Measurements from ENCODE around the gene VEPH1.

The VEPH1 gene

GRCh38 chr3:157318639-157319288 lies 184.5 kb downstream of the VEPH1 start:
- Mint-ChIP-seq H3K9me3 (no peaks in the 10 kb centered on the region), H3K36me3 (ENCODE audit: low read depth) (no peaks in the 10 kb centered on the region), H3K4me1 (peaks cover 10% of the 10 kb centered on the region), H3K27me3 (ENCODE audit: low read depth, poor library complexity) (peaks cover 6% of the 10 kb centered on the region), H3K4me3 (no peak overlapping the region), H3K27ac (no peak overlapping the region)
- no peak for TF ChIP-seq CTCF (IDR thresholded peaks at IDR 0.05)
- DNase-seq = no peak

- Mint-ChIP-seq H3K9me3 (no peaks in the 10 kb centered on the region), H3K27me3 (ENCODE audit: low read depth, poor library complexity) (peaks cover 6% of the 10 kb centered on the region), H3K27ac (no peak overlapping the region), H3K36me3 (ENCODE audit: low read depth) (no peaks in the 10 kb centered on the region), H3K4me3 (no peak overlapping the region), H3K4me1 (peaks cover 10% of the 10 kb centered on the region)
- TF ChIP-seq CTCF (IDR thresholded peaks at IDR 0.05) = no peak
- no peak for DNase-seq
Measured at GRCh38 chr3:157317895-157318294, 185.3 kb downstream of the VEPH1 start.

- Mint-ChIP-seq H3K36me3 (ENCODE audit: low read depth) (no peaks in the 10 kb centered on the region), H3K9me3 (no peaks in the 10 kb centered on the region), H3K4me1 (no peaks in the 10 kb centered on the region), H3K27ac (no peak overlapping the region), H3K27me3 (ENCODE audit: low read depth, poor library complexity) (peaks cover 2% of the 10 kb centered on the region), H3K4me3 (no peak overlapping the region)
- DNase-seq = no peak
- no peak for TF ChIP-seq CTCF (IDR thresholded peaks at IDR 0.05)
Measured at GRCh38 chr3:157313186-157313585, 190.0 kb downstream of the VEPH1 start.

GRCh38 chr3:157312376-157312745 lies 190.9 kb downstream of the VEPH1 start:
- Mint-ChIP-seq H3K27ac (no peak overlapping the region), H3K4me3 (no peak overlapping the region), H3K27me3 (ENCODE audit: low read depth, poor library complexity) (no peaks in the 10 kb centered on the region), H3K4me1 (no peaks in the 10 kb centered on the region), H3K9me3 (no peaks in the 10 kb centered on the region), H3K36me3 (ENCODE audit: low read depth) (no peaks in the 10 kb centered on the region)
- DNase-seq = no peak
- TF ChIP-seq CTCF (IDR thresholded peaks at IDR 0.05) = no peak

GRCh38 chr3:157311633-157312375 lies 191.4 kb downstream of the VEPH1 start:
- no peaks in the 10 kb centered on the region for H3K4me1 Mint-ChIP-seq
- H3K27ac Mint-ChIP-seq = no peak overlapping the region
- no peaks in the 10 kb centered on the region for H3K36me3 Mint-ChIP-seq (ENCODE audit: low read depth)
- no peaks in the 10 kb centered on the region for H3K9me3 Mint-ChIP-seq
- TF ChIP-seq CTCF (IDR thresholded peaks at IDR 0.05) = no peak
- H3K4me3 Mint-ChIP-seq = no peak overlapping the region
- H3K27me3 Mint-ChIP-seq (ENCODE audit: low read depth, poor library complexity) = no peaks in the 10 kb centered on the region
- no peak for DNase-seq
